Sigmoid colon (tissue), 4 donors: Measurements from ENCODE around the gene SUMF1.

Source experiments
- CTCF ChIP-seq, 4 experiments: fragments of 450-650 bp in 3 of 4; fragments of 200-600 bp in 1 of 4; IDR thresholded peaks; one replicate each; pipeline ENCODE4 v1.5.1; 2016 to 2019; ENCODE audit warnings: antibody characterized with exemption in 4 of 4, mild to moderate bottlenecking in 3 of 4, moderate library complexity in 2 of 4
- POLR2AphosphoS5 ChIP-seq, 4 donors: sonication (generic); formaldehyde crosslinking; IDR thresholded peaks; one replicate each; pipeline ENCODE4 v1.6.1; 2017; ENCODE audit warnings: antibody characterized with exemption in 4 of 4

GRCh38 chr3:4460334-4460733 lies 6.7 kb downstream of the SUMF1 start:
- TF ChIP-seq CTCF (IDR thresholded peaks at IDR 0.05): no peak
- no peak for TF ChIP-seq POLR2AphosphoS5 (IDR thresholded peaks at IDR 0.05)
